ENCODE measurements around the gene HEATR9. TPM values are rescaled to one million over a fixed set of nuclear protein-coding genes. Genes with fewer than 3 reads are reported as not detected.

The HEATR9 gene
- total and polyA plus RNA-seq, 2 donors (not counting 1 experiment from before 2014, with no cell fraction given), result 0.06 TPM; not detected in 1

DNA sequence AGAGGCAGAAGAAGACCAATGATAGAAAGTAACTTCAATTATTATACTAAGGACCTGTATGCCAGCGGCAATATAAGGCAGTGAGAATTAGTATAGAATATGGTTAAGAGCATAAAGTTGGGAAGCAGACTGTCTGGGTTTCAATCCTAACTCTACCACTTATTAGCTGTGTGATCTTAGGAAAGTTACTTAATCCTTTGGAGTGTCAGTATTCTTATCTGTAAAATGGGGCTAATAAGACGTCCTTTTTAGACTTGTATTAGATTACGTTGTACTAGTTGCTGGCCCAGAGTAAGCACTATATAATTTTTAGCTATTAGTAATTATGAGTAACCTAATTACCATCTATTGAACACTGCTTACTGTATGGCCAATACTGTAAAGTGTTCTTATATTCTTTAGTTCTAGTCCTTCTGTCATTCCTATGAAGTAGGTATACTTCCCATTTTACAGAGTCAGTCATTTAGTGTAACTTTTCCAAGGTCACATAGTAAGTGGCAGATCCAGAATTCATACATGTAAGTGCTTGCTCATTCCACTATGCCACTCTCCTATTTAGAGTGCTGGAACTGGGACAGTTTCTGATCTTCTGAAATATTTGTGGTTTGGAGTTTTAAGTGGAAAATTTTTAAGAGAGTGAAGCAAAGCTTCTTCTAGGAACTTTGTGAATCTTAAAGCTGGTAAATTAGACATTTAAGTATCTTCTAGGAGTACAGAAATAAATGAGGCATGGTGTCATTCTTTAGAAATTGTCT lies 22.5 kb downstream of the HEATR9 start:
- H3K9me3 Mint-ChIP-seq (ENCODE audit: insufficient read depth), result no peaks in the 10 kb centered on the region
- Histone ChIP-seq H3K27me3 (replicated peaks in 1 of 4; ENCODE audit: control extremely low read depth in 1 of 4, control insufficient read depth in 3 of 4, insufficient read depth in 4 of 4, low read length in 3 of 4) (no peaks in the 10 kb centered on the region), H3K27ac (ENCODE audit: low read length in 2 of 2) (no peak overlapping the region), H3K4me1 (ENCODE audit: control insufficient read depth in 2 of 2, insufficient read depth in 2 of 2, low read length in 2 of 2) (no peaks in the 10 kb centered on the region), H3K36me3 (replicated peaks in 1 of 2; ENCODE audit: control extremely low read depth in 1 of 2, control insufficient read depth in 1 of 2, extremely low read depth in 1 of 2, insufficient read depth in 2 of 2, low read length in 1 of 2) (peaks cover 0 to 70% of the 10 kb centered on the region in 2 experiments), H3K9ac (ENCODE audit: low read length) (no peak overlapping the region), H3K4me3 (ENCODE audit: control extremely low read depth in 1 of 5, extremely low read depth in 1 of 5, insufficient read depth in 1 of 5, low read depth in 2 of 5, low read length in 4 of 5) (no peak overlapping the region), H4K20me1 (ENCODE audit: control insufficient read depth, insufficient read depth, low read length, poor library complexity, severe bottlenecking) (peaks cover 19% of the 10 kb centered on the region), H2AFZ (ENCODE audit: insufficient read depth, low read depth, low read length, poor library complexity, severe bottlenecking) (no peak overlapping the region), H3K4me2 (replicated peaks; ENCODE audit: low read depth, low read length, poor library complexity, severe bottlenecking) (no peak overlapping the region), H3K9me3 (ENCODE audit: control extremely low read depth in 1 of 3, control insufficient read depth in 2 of 3, insufficient read depth in 1 of 3, low read length in 2 of 3) (no peaks in the 10 kb centered on the region), H3K79me2 (ENCODE audit: control insufficient read depth, insufficient read depth, low read length) (no peaks in the 10 kb centered on the region)
- H3K27ac Mint-ChIP-seq, result no peak overlapping the region
- TF ChIP-seq CTCF (IDR thresholded peaks at IDR 0.05) (no peak), EZH2 (IDR thresholded peaks at IDR 0.05; ENCODE audit: borderline replicate concordance, insufficient read depth, low read depth, low read length, poor library complexity, severe bottlenecking) (no peak)
- intact Hi-C loops (cut with micrococcal nuclease), result no loop called here
- no peak overlapping the region for H3K4me3 Mint-ChIP-seq
- WGBS (ENCODE audit: insufficient coverage), result no CpG with 5 or more reads among the region's 3 CpGs
- ChIA-PET POLR2A (no interaction called here), CTCF (interaction anchor here (1.0 to 2.5 kb wide), 2 partner anchors 38 to 82 kb away, joined by 3 to 5 read pairs; no protein-coding TSS in a partner anchor)
- ATAC-seq (ENCODE audit: low read depth) (no peak), DNase-seq (no peak)
- no peaks in the 10 kb centered on the region for H3K27me3 Mint-ChIP-seq
- no peaks in the 10 kb centered on the region for H3K4me1 Mint-ChIP-seq

GRCh38 chr17:35844547-35844946 lies 24.1 kb downstream of the HEATR9 start:
- intact Hi-C loops (cut with micrococcal nuclease), result no loop called here
- Histone ChIP-seq H3K9me3 (ENCODE audit: control extremely low read depth in 1 of 3, control insufficient read depth in 2 of 3, insufficient read depth in 1 of 3, low read length in 2 of 3) (no peaks in the 10 kb centered on the region), H3K4me2 (replicated peaks; ENCODE audit: low read depth, low read length, poor library complexity, severe bottlenecking) (no peak overlapping the region), H3K27me3 (replicated peaks in 1 of 4; ENCODE audit: control extremely low read depth in 1 of 4, control insufficient read depth in 3 of 4, insufficient read depth in 4 of 4, low read length in 3 of 4) (no peaks in the 10 kb centered on the region), H3K79me2 (ENCODE audit: control insufficient read depth, insufficient read depth, low read length) (no peaks in the 10 kb centered on the region), H3K27ac (ENCODE audit: low read length in 2 of 2) (no peak overlapping the region), H3K9ac (ENCODE audit: low read length) (no peak overlapping the region), H3K4me1 (ENCODE audit: control insufficient read depth in 2 of 2, insufficient read depth in 2 of 2, low read length in 2 of 2) (no peaks in the 10 kb centered on the region), H3K4me3 (ENCODE audit: control extremely low read depth in 1 of 5, extremely low read depth in 1 of 5, insufficient read depth in 1 of 5, low read depth in 2 of 5, low read length in 4 of 5) (no peak overlapping the region), H2AFZ (ENCODE audit: insufficient read depth, low read depth, low read length, poor library complexity, severe bottlenecking) (no peak overlapping the region), H4K20me1 (ENCODE audit: control insufficient read depth, insufficient read depth, low read length, poor library complexity, severe bottlenecking) (peaks cover 19% of the 10 kb centered on the region), H3K36me3 (replicated peaks in 1 of 2; ENCODE audit: control extremely low read depth in 1 of 2, control insufficient read depth in 1 of 2, extremely low read depth in 1 of 2, insufficient read depth in 2 of 2, low read length in 1 of 2) (peaks cover 2 to 80% of the 10 kb centered on the region in 2 experiments)
- ATAC-seq (ENCODE audit: low read depth) (no peak), DNase-seq (no peak)
- CTCF ChIA-PET, result no interaction called here
- H3K4me3 Mint-ChIP-seq, result no peak overlapping the region
- TF ChIP-seq EZH2 (IDR thresholded peaks at IDR 0.05; ENCODE audit: borderline replicate concordance, insufficient read depth, low read depth, low read length, poor library complexity, severe bottlenecking) (no peak), CTCF (IDR thresholded peaks at IDR 0.05) (no peak)
- no peaks in the 10 kb centered on the region for H3K9me3 Mint-ChIP-seq (ENCODE audit: insufficient read depth)
- 98% methylated on average over 19 of the region's 19 CpGs for WGBS (ENCODE audit: insufficient coverage)
- no peaks in the 10 kb centered on the region for H3K4me1 Mint-ChIP-seq
- POLR2A ChIA-PET, result no interaction called here
- H3K27me3 Mint-ChIP-seq, result no peaks in the 10 kb centered on the region
- no peak overlapping the region for H3K27ac Mint-ChIP-seq
